ENCODE results near the gene FAR2.

- TF ChIP-seq, protein P1, sequence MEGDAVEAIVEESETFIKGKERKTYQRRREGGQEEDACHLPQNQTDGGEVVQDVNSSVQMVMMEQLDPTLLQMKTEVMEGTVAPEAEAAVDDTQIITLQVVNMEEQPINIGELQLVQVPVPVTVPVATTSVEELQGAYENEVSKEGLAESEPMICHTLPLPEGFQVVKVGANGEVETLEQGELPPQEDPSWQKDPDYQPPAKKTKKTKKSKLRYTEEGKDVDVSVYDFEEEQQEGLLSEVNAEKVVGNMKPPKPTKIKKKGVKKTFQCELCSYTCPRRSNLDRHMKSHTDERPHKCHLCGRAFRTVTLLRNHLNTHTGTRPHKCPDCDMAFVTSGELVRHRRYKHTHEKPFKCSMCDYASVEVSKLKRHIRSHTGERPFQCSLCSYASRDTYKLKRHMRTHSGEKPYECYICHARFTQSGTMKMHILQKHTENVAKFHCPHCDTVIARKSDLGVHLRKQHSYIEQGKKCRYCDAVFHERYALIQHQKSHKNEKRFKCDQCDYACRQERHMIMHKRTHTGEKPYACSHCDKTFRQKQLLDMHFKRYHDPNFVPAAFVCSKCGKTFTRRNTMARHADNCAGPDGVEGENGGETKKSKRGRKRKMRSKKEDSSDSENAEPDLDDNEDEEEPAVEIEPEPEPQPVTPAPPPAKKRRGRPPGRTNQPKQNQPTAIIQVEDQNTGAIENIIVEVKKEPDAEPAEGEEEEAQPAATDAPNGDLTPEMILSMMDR (IDR thresholded peaks at IDR 0.05), result no peak
- no peak for TF ChIP-seq POLR2A (IDR thresholded peaks at IDR 0.05)
These were observed 80.9 kb downstream of the FAR2 start for GRCh38 chr12:29229937-29230336.
